Ovary (tissue), 9 donors: ENCODE data around the gene NDUFA13. TPM values are rescaled to one million over a fixed set of nuclear protein-coding genes. Genes with fewer than 3 reads are reported as not detected.

Experiments
- DNase-seq, 5 donors: peaks; one replicate each; pipeline ENCODE4 v3.0.0-alpha.2; 2019 to 2020
- H3K27ac ChIP-seq, 2 donors: fragments of 200-600 bp; one replicate each; pipeline versions ENCODE4 v1.5.1 to v1.8.0; 2019 to 2022
- H3K27me3 ChIP-seq: fragments of 200-600 bp; one replicate; pipeline ENCODE4 v1.8.0; 2022
- H3K36me3 ChIP-seq: fragments of 200-600 bp; sonication (generic); one replicate; pipeline ENCODE4 v1.5.1; 2019
- H3K4me1 ChIP-seq: one replicate; pipeline ENCODE4 v1.8.1; 2013; ENCODE audit warnings: mild to moderate bottlenecking, moderate library complexity; ENCODE audit not compliant: insufficient read depth
- H3K4me3 ChIP-seq: fragments of 200-600 bp; sonication (generic); one replicate; pipeline ENCODE4 v1.5.1; 2017
- H3K9me3 ChIP-seq, 2 donors: fragments of 200-600 bp in 1 of 2; sonication (generic) in 1 of 2; one replicate each; pipeline versions ENCODE4 v1.5.1 to v1.8.1; 2013 to 2019; ENCODE audit warnings: mild to moderate bottlenecking in 1 of 2, moderate library complexity in 1 of 2
- CTCF ChIP-seq, 3 donors: fragments of 450-650 bp in 2 of 3; fragments of 200-600 bp in 1 of 3; IDR thresholded peaks; one replicate each; pipeline versions ENCODE4 v1.5.1 to v1.8.0; 2016 to 2022; ENCODE audit warnings: antibody characterized with exemption in 3 of 3, mild to moderate bottlenecking in 1 of 3
- EP300 ChIP-seq: sonication (generic); formaldehyde crosslinking; IDR thresholded peaks from one replicate; pipeline ENCODE4 v1.6.1; 2017; ENCODE audit warnings: antibody characterized with exemption
- POLR2A ChIP-seq: fragments of 450-650 bp; IDR thresholded peaks from one replicate; pipeline ENCODE4 v1.6.1; 2017; ENCODE audit warnings: antibody characterized with exemption, mild to moderate bottlenecking, moderate library complexity
- WGBS, 3 donors: extraction: QIAGEN DNeasy Blood & Tissue Kit in 1 of 3; methylation state at CpG; one replicate each; pipeline versions ENCODE4 v1.1.5 to v1.1.7; 2013 to 2017; 5-methylcytosine and 5-hydroxymethylcytosine counted together
- intact Hi-C, 4 donors: fragments of 100-400 bp; cut with DNase I; formaldehyde crosslinking; loops; one replicate each; pipeline versions ENCODE4 v1.11.0 to v1.15.1; 2022 to 2023
- polyA plus RNA-seq, 2 donors: library from polyadenylated mRNA; stranded (reverse); fragments of 200-250 nt in 1 of 2; fragments of 350-450 nt in 1 of 2; fragmentation: Illumina TruSeq in 1 of 2; extraction: RNeasy Lipid Tissue Mini Kit (QIAGEN cat#74804) in 1 of 2; gene quantifications; one replicate each; pipeline ENCODE4 v1.2.3, GENCODE V29; 2013 to 2014
- total RNA-seq, 7 donors: library from RNA; depleted of rRNA in 2 of 7; stranded (reverse); fragments of >200 nt in 2 of 7; fragmentation: NEBNext Ultra II Directional in 3 of 7; extraction: Animal tissue kit (Norgen Biotek cat#: 25700) in 3 of 7; gene quantifications; one replicate each; pipeline versions ENCODE4 v1.1.0 to v1.2.4, GENCODE V29; 2016 to 2023
- donor health status: DM: no; HTN: no; CAD: no; lungs with moderate emphysema.
- donor health status: DM: no; HTN: no; CAD: no.
- donor health status: Bipolar disorder and iron deficiency.
- donor health status: DM: yes; HTN: yes; CAD: no.
- donor health status: DM: no; HTN: no; CAD: no.
- donor health status: DM: yes; HTN: yes; CAD: no.

NDUFA13 gene
- total and polyA plus RNA-seq, 9 donors, result 33.5 to 291 (median 202) TPM

- H3K9me3 ChIP-seq, result no peaks in the 10 kb centered on the region
- H3K36me3 ChIP-seq, result no peaks in the 10 kb centered on the region
- intact Hi-C loops, result loop anchor here (5.0 to 10.0 kb wide), 4 partner anchors 65 to 345 kb away; no protein-coding TSS in a partner anchor
- TF ChIP-seq POLR2A (no peak), CTCF (IDR thresholded peaks at IDR 0.05) (no peak), EP300 (no peak)
- no peak for DNase-seq
- no peak overlapping the region for H3K4me3 ChIP-seq
- no peaks in the 10 kb centered on the region for H3K27me3 ChIP-seq
- WGBS, 3 donors, result 55 to 64% (median 60%) methylated on average over 9 of the region's 9 CpGs
- peaks cover 23% of the 10 kb centered on the region for H3K4me1 ChIP-seq
- peak overlapping the region; percentile 38 to 81 for H3K27ac ChIP-seq
These were observed 26.2 kb upstream of the NDUFA13 start for GRCh38 chr19:19489804-19490204.

- WGBS, 3 donors, result 21 to 26% (median 21%) methylated on average over 20 of the region's 20 CpGs
- Histone ChIP-seq H3K4me3 (no peak overlapping the region), H3K4me1 (peaks cover 23% of the 10 kb centered on the region), H3K27ac (peak overlapping the region; percentile 38 to 81), H3K27me3 (no peaks in the 10 kb centered on the region), H3K36me3 (no peaks in the 10 kb centered on the region), H3K9me3 (no peaks in the 10 kb centered on the region)
- TF ChIP-seq POLR2A (no peak), EP300 (no peak), CTCF (IDR thresholded peaks at IDR 0.05) (peak; percentile 61 to 80 (median 75))
- intact Hi-C loops, result loop anchor here (5.0 to 10.0 kb wide), 3 partner anchors 123 to 346 kb away; no protein-coding TSS in a partner anchor
- peak; percentile 70 to 86 (median 82) for DNase-seq
These were observed 25.6 kb upstream of the NDUFA13 start for GRCh38 chr19:19490214-19490968.

- Histone ChIP-seq H3K4me3 (no peak overlapping the region), H3K4me1 (peaks cover 23% of the 10 kb centered on the region), H3K27ac (no peak overlapping the region), H3K27me3 (no peaks in the 10 kb centered on the region), H3K9me3 (no peaks in the 10 kb centered on the region), H3K36me3 (no peaks in the 10 kb centered on the region)
- no peak for TF ChIP-seq CTCF (IDR thresholded peaks at IDR 0.05)
- no peak for TF ChIP-seq POLR2A
- no peak for TF ChIP-seq EP300
- 69 to 78% (median 77%) methylated on average over 15 of the region's 15 CpGs for WGBS, 3 donors
- intact Hi-C loops, result loop anchor here (5.0 to 10.0 kb wide), 3 partner anchors 124 to 347 kb away; no protein-coding TSS in a partner anchor
- DNase-seq, result no peak
These were observed 24.6 kb upstream of the NDUFA13 start for GRCh38 chr19:19491321-19492025.

- H3K36me3 ChIP-seq, result no peaks in the 10 kb centered on the region
- DNase-seq, result no peak
- H3K4me1 ChIP-seq, result peaks cover 23% of the 10 kb centered on the region
- no peak overlapping the region for H3K27ac ChIP-seq
- TF ChIP-seq EP300 (no peak), POLR2A (no peak), CTCF (IDR thresholded peaks at IDR 0.05) (no peak)
- 78 to 88% (median 83%) methylated on average over 20 to 21 of the region's 21 CpGs for WGBS, 3 donors
- no peaks in the 10 kb centered on the region for H3K27me3 ChIP-seq
- no peaks in the 10 kb centered on the region for H3K9me3 ChIP-seq
- no peak overlapping the region for H3K4me3 ChIP-seq
- intact Hi-C loops, result loop anchor here (5.0 to 10.0 kb wide), 3 partner anchors 125 to 347 kb away; no protein-coding TSS in a partner anchor
These were observed 23.9 kb upstream of the NDUFA13 start for GRCh38 chr19:19492026-19492610.
